ENCODE measurements around the gene C1orf167. TPM values are rescaled to one million over a fixed set of nuclear protein-coding genes. Genes with fewer than 3 reads are reported as not detected.

C1orf167 gene
- total and polyA plus RNA-seq, 2 of the 13 experiments (the other 11 are each of a cell fraction or from before 2014, with no cell fraction given), result not detected

DNA sequence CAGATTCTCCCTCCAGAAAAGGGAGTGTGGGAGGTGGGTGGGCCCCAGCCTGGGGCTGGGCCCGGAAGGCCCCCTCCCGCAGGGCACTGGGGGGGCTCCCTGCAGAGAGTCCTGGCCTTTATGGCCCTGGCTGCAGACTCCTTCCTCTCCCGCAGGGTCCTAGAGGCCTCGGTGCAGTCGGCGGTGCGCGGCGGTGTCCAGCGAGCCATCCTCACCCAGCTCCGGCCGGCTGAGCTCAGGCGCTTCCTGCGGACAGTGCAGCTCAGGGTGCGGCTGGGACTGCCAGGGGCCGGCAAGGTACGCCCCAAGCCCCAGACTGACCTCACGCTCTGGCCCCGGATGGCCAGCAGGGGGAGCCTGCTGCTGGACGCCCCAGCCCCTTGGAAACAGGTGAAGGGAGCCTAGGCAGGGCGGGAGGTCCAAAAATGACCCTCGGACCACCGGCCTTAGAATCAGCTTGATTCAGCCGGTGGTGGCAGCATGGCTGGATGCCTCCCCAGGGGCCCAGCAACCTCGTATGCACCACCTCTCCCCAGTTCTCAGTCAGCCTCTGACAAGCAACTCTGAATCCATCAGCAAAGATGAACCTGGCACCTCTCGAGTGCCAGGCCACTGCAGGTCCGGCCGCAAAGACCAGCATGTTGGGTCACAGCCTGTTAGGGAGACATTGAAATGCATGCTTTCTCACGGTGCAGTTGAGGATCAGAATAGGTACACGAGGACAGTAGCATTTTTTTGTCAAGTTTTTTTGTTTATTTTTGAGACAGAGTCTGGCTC is 23.2 kb downstream of the C1orf167 start (continued):
- TF ChIP-seq TBX3 (IDR thresholded peaks at IDR 0.05; ENCODE audit: borderline replicate concordance) (no peak), CTCF (CRISPR knock-in tag; IDR thresholded peaks at IDR 0.05) (peak; percentile 98), ZFP62 (CRISPR knock-in tag; IDR thresholded peaks at IDR 0.05) (no peak), DNMT1 (CRISPR knock-in tag; IDR thresholded peaks at IDR 0.05) (no peak), THRA (CRISPR knock-in tag; IDR thresholded peaks at IDR 0.05; ENCODE audit: borderline replicate concordance) (peak; percentile 61; the same call in 1 of the 2 replicates), KDM3A (CRISPR knock-in tag; IDR thresholded peaks at IDR 0.05; ENCODE audit: low read depth) (peak; percentile 60; the same call in 1 of the 2 replicates), MXD1 (CRISPR knock-in tag; IDR thresholded peaks at IDR 0.05) (0 out of 2 replicates have a peak, but pooled peaks have one; percentile 63), REL (CRISPR knock-in tag; conservative IDR thresholded peaks at IDR 0.05) (no peak), ELF4 (CRISPR knock-in tag; IDR thresholded peaks at IDR 0.05; ENCODE audit: borderline replicate concordance) (no peak), ZNF709 (CRISPR knock-in tag; IDR thresholded peaks at IDR 0.05) (no peak), TCF12 (IDR thresholded peaks at IDR 0.05) (no peak), TCF12 (CRISPR knock-in tag; IDR thresholded peaks at IDR 0.05) (no peak), HNF1B (CRISPR knock-in tag; IDR thresholded peaks at IDR 0.05) (peak; percentile 83), ZNF337 (CRISPR knock-in tag; IDR thresholded peaks at IDR 0.05; ENCODE audit: borderline replicate concordance, low read depth) (0 out of 2 replicates have a peak, but pooled peaks have one; percentile 31), ZNF670 (CRISPR knock-in tag; IDR thresholded peaks at IDR 0.05; ENCODE audit: borderline replicate concordance) (no peak), MIER2 (CRISPR knock-in tag; IDR thresholded peaks at IDR 0.05) (0 out of 2 replicates have a peak, but pooled peaks have one; percentile 59), DR1 (CRISPR knock-in tag; IDR thresholded peaks at IDR 0.05) (no peak), NKX3-1 (CRISPR knock-in tag; IDR thresholded peaks at IDR 0.05) (no peak), ZC3H13 (CRISPR knock-in tag; IDR thresholded peaks at IDR 0.05) (no peak), CBX5 (CRISPR knock-in tag; IDR thresholded peaks at IDR 0.05; ENCODE audit: borderline replicate concordance) (peak; percentile 41; the same call in 1 of the 2 replicates), GRHL1 (CRISPR knock-in tag; conservative IDR thresholded peaks at IDR 0.05) (no peak), ZNF790 (CRISPR knock-in tag; IDR thresholded peaks at IDR 0.05; ENCODE audit: borderline replicate concordance) (no peak)

Measured in HepG2 (cell line).